GM18508 (cell line): ENCODE measurements around the gene SLC44A1.

Source experiments
- ATAC-seq: cut with Tn5 transposase; IDR thresholded peaks from one replicate; pipeline ENCODE4 v1.9.1; 2021; ENCODE audit warnings: moderate number of reproducible peaks; ENCODE audit not compliant: insufficient read depth, unreplicated experiment

The SLC44A1 gene

DNA sequence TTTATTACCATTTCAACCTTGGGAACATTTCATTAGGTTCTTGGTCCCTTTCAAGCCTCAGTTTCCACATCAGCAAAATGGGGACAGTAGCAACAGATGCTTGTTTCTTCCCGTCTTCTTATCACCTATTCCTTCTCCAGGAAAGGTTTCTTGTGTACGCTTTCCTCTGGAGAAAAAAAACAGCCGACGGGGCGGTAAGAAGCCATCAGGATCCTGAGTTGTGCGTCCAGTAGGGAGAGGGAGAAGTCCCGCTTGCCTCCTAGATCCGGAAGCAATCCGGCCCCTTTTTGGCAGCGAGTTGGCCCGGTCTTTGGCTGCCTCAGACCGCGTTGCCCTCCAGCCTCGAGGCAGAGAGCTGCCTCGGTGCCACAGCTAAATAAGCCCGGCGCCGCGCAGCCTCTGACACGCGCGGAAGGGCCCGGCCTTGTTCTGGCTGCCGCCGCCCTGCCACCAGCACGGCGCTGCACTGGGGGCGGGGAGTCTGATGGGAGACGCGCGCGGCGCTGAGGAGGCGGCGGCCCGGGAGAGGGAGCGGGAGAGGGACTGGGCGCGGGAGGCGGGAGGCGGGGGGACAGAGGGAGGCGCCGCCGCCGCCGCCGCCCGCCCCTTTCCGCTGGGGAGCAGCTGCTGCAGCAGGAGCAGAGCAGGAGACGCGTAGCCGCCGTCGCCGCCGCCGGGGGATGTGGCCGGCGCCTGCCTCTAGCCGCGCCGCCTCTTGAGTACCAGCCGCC, at the start of gene SLC44A1:
Gene SLC44A1, plus strand, starts transcription at position 649 of the 731 bp plus-strand sequence. CDS start 218 bp downstream, outside the sequence.
- peak; percentile 61 for ATAC-seq

GRCh38 chr9:105195259-105195658, 49.2 kb upstream of the SLC44A1 start:
- ATAC-seq: no peak

DNA sequence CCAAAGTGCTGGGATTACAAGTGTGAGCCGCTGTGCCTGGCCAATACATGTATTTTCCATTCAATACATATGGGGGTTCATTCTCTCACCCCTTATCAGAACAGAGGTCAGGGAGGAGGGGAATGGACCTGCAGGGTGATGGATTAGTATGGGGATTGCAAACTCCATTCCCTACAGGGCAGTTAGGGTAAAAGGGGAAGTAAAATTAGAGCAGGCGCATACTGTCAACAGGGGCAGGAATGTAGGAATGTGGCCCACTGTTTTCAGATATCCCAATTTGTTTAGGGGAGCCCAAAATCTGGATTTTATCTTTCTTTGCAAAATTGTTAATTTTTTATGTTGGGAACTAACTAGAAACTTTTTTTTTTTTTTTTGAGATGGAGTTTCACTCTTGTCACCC, 46.4 kb upstream of the SLC44A1 start:
- ATAC-seq: no peak

- ATAC-seq: no peak
Observed at GRCh38 chr9:105198865-105199264, 45.6 kb upstream of the SLC44A1 start.

DNA sequence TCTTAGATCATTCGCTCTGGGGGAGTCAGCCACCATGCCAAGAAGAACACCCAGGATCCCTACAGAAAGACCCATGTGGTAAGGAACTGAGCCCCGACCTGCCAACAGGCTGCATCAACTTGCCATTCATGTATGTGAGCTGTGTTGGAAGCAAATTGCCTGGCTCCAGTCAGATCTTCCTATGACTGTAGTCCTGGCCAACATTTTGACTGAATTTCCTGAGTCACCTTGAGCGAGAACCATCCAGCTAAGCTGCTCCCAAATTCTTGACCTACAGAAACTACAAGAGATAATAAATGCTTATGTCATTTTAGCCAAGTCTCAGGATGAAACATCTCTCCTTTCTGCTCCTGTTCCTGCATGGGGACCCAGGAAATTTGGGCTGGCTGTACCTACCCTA, 40.0 kb upstream of the SLC44A1 start:
- no peak for ATAC-seq

GRCh38 chr9:105205787-105206495, 38.5 kb upstream of the SLC44A1 start:
- ATAC-seq: no peak

DNA sequence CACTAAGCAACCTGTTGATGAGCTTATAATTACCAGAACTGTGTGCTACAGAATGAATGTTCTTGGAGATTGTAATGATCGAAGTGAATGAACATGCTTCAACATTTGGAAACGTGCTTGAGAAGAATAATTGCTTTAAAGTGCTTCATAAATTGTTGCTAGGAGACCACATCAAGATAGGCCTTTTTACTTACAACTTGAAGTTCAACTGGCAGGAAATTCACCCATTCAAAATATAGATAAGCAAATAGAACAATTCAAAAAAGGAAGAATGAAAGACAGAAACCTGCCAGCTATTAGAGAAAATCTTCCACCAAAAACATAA, 38.0 kb upstream of the SLC44A1 start:
- no peak for ATAC-seq

- ATAC-seq: no peak
Observed at GRCh38 chr9:105206821-105207699, 37.4 kb upstream of the SLC44A1 start.

DNA sequence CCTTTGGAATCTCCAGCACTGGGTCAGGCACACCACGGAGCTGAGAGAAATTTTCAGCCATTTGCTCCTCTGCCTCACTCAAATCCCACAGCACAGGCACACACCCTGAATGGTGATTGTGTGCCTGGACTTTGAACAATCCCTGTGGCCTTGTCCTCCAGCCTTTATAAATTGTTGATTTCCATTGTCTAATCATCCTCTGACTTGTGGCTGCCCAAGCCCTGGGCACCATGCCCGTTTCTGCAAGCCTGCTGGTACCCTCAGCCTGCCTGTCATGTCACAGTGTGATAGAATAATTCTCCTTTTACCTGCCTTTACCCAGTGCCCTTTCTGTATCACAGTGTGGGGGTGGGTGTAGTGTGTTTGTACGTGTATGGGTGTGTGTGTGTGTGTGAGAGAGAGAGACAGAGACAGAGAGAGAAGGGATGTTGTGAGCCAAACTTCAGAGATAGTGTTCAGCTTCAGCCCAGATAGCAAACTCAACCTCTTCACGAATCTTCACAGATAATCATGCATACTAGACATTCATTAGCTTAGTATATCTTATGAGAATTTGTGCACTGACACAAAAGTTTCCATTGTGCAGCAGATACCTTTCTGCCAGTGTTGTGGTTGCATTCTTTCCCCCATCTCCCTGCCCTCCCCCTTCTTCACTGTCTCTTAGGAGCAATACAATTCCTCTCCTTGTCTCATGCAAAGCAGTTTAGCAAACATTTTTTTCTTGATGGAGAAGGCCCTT, 27.8 kb upstream of the SLC44A1 start:
- ATAC-seq: no peak

- no peak for ATAC-seq
Observed at GRCh38 chr9:105218673-105219072, 25.8 kb upstream of the SLC44A1 start.

DNA sequence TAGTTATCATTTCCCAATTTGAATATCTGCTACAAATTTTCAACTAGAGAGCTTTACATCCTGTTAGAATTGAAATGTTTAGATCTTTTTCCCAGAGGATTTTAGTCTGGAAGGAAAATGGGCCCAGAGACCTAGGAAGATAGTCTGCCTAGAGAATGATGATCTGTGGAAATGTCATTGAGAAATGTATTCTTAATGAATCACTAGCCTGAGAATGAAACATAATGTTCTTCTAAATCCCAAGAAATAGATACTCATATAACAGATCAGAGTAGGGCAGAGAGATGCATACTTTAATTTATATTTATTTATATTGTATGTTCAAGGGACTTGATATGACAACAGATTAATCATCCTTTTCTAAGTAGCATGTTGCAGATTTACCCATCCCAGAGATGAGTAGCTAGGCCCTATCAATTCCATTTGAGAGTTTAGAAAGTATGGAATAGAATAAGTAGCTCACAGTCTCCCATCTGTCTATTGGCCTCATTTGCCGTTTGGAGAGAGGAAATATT, 25.1 kb upstream of the SLC44A1 start:
- no peak for ATAC-seq

GRCh38 chr9:105220451-105220850, 24.0 kb upstream of the SLC44A1 start:
- ATAC-seq: no peak

GRCh38 chr9:105223544-105224140, 20.8 kb upstream of the SLC44A1 start:
- ATAC-seq: no peak

- ATAC-seq: no peak
Observed at GRCh38 chr9:105226055-105226454, 18.4 kb upstream of the SLC44A1 start.

GRCh38 chr9:105232207-105232606, 12.2 kb upstream of the SLC44A1 start:
- ATAC-seq: no peak

GRCh38 chr9:105233873-105234272, 10.6 kb upstream of the SLC44A1 start:
- no peak for ATAC-seq

- ATAC-seq: no peak
Observed at GRCh38 chr9:105236261-105236660, 8.2 kb upstream of the SLC44A1 start.

DNA sequence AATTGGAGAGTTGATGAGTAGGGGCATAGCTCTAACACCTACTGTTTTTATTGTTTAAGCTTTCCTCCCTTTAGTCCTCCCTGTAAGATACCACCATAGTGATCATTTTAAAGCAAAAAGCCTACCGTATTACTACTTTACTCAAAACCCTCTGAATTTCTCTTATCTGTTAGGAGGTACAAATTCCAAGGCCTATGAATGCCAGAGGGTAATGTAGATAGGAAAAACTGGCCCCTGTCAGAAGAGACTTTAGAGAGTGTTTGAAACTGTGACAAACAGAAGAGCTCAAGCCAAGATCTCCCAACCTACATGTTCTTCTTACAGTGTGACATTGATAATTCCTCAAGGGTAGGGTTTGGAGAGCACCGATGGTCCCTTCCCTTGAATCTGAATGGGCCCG, 7.2 kb upstream of the SLC44A1 start:
- ATAC-seq: no peak

- no peak for ATAC-seq
Observed at GRCh38 chr9:105238302-105238701, 6.1 kb upstream of the SLC44A1 start.
